Endothelial cell of umbilical vein (primary cell): ENCODE measurements around the gene PLOD2.

ENCODE experiments used
- CTCF ChIP-seq, 2 donors: IDR thresholded peaks; 1 replicate in 1 of 2; 2 replicates in 1 of 2; pipeline ENCODE4 v1.5.1; 2011; ENCODE audit warnings: low read length in 2 of 2, mild to moderate bottlenecking in 2 of 2, moderate library complexity in 2 of 2, control low read depth in 1 of 2, inconsistent platforms in 1 of 2, low read depth in 1 of 2; ENCODE audit not compliant: insufficient read depth in 1 of 2; ENCODE audit errors: extremely low read depth in 1 of 2
- EZH2 ChIP-seq: IDR thresholded peaks from 2 replicates; pipeline ENCODE4 v1.6.1; 2012; ENCODE audit warnings: borderline replicate concordance, low read depth, mild to moderate bottlenecking, moderate library complexity, low read length, inconsistent platforms; ENCODE audit not compliant: severe bottlenecking
- GATA2 ChIP-seq: IDR thresholded peaks from 2 replicates; pipeline ENCODE4 v1.7.0; 2011; ENCODE audit warnings: low read depth, mild to moderate bottlenecking, moderate library complexity, mixed read lengths, low read length; ENCODE audit not compliant: insufficient read length, insufficient read depth
- MAX ChIP-seq: IDR thresholded peaks from 2 replicates; pipeline ENCODE4 v1.6.1; 2011; ENCODE audit not compliant: insufficient read depth, insufficient read length
- MYC ChIP-seq: IDR thresholded peaks from one replicate; pipeline ENCODE4 v1.6.1; 2011; ENCODE audit warnings: mild to moderate bottlenecking, low read depth, low read length
- POLR2A ChIP-seq: IDR thresholded peaks from 2 replicates; pipeline ENCODE4 v1.6.1; 2012; ENCODE audit warnings: low read depth, mild to moderate bottlenecking, control low read depth, low read length
- POLR2AphosphoS5 ChIP-seq: IDR thresholded peaks from 2 replicates; pipeline ENCODE4 v1.6.1; 2012; ENCODE audit warnings: low read depth, mild to moderate bottlenecking, control low read depth, low read length, moderate library complexity; ENCODE audit not compliant: insufficient read depth

DNA sequence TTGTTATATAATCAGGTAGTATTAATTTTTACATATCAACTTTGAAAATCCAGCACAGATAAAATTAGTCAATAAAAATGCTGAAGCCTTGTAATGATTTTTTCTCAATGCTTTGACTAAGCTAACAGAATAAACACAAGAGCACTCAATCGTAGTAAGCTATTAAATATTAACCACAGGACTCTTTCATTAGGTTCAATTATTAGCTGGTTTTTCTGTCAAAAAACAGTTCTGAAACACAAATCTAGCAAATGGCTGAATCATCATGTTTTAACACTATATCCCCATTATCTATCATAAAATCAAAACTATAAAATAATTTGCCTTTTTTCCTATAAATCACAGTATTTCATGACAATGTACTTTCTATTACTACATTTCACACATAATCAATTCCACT is 69.6 kb downstream of the PLOD2 start:
- TF ChIP-seq CTCF (IDR thresholded peaks at IDR 0.05; ENCODE audit: extremely low read depth in 1 of 2, insufficient read depth in 1 of 2, low read depth in 1 of 2, low read length in 2 of 2) = no peak
- no peak for TF ChIP-seq POLR2AphosphoS5
- no peak for TF ChIP-seq MYC
- TF ChIP-seq POLR2A = no peak
- no peak for TF ChIP-seq GATA2
- TF ChIP-seq EZH2 = no peak
- no peak for TF ChIP-seq MAX
